ENCODE results near the gene DUSP22.

DUSP22 gene

GRCh38 chr6:311679-312220 is 19.5 kb downstream of the DUSP22 start:
- DNase-seq, result no peak

DNA sequence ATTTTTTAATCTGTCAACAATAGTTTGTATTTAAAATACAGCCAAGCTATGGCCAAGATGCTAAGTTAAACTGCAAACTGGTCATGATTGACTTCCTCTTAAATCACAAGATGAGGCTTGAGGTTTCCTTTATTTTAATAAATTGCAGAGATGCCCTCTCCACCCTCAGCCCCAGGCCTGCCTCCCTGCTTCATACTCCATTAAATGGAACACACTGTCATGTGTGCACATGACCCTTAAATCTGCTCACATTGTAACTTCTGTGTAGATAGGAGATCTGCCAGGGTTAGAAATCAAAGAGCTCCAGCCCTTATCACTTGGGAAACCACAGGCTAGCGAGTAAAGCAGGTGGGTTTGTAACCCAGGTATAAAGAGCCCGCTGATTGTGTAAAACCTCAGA is 20.8 kb downstream of the DUSP22 start:
- DNase-seq, result no peak

- DNase-seq, result no peak
These were observed 21.6 kb downstream of the DUSP22 start for GRCh38 chr6:313917-314316.

DNA sequence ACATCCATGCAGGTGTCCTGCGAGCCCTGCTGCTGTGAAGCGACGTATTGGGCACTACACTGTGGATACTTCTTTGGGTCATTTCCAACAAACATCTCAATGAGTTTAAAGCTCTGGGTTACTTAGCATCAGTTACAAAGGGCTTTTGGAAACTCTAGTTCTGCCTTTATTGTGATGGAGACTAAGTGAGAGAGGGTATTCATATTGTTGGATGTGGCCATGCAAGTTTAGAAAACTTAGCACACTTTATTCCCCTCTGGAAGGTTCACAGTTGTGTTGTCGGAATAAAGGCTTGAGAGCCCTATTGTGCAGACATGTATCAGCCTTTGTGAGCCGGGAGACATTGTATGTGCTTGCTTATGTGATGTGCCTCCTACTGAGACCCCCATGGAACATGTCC is 22.1 kb downstream of the DUSP22 start:
- no peak for DNase-seq

GRCh38 chr6:315226-315625 is 22.9 kb downstream of the DUSP22 start:
- DNase-seq, result no peak

DNA sequence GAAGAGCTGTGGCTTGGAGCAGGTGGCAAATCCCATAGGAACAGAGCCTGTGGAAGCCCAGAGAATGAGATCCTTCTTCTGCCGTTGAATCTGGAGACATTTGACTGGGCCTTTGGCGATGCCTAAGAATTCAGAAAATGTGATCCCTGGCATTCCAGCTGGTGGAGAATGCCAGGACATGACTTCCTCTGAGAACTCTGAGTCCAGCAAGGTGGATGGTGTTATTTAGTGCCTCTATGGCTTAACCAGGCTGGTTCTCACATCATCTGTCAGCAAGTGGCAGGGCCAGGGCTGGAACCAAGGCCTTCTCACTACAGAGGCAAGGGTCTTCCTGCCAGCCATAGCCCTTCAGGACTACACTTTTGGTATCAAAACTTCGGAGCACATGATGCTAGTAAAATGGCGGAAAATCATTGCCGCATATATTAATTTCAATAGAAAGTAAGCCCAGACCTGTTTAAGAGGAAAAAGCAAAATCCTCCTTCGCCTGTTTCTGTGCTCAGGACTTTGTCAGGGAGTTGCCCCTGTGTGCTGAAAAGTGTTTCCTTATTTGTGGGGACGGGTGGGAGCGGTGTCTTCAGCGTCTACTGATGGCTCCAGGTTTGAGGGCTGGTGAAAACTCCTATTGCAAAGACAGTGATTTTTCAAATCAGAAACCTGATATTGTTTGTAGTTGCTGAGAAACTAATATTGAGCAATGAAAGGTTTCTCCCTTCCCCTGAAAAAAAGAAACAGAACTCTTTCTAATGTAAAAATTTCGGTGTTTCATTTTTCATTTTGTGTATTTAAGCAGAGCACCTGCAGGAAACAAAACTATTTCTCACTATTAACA is 23.9 kb downstream of the DUSP22 start:
- DNase-seq, result no peak

DNA sequence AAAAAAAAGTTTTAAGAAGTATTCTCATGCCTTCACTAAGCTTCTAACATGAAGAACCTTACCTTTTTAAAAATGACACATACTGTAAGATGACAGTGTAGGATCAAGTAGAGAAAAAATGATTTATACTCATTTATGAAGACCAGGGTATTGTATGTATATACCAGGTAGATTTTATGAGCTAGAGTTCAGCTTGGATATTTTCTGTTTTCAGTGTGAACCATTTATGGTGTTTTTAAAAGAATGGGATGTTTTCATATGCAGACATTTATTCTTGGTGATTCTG is 24.4 kb downstream of the DUSP22 start:
- DNase-seq, result no peak

DNA sequence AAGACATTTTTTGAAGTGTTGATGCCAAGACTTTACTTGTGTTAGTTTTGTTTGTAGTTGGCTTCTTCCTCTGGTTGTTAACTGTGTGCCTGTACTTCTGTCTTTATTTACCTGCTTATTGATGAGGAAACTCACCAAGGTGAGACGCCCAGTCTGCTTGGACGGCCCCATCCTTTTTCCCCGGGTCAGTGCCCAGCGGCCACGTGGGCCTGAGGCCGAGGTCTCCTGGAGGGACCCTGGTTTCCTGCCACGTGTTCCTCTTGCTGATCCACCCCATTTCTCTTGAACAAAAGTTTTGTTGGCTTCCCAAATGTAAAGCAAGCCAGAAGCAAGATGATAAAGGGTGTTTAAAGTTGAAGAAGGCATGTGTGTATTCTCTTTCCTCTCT is 24.8 kb downstream of the DUSP22 start:
- no peak for DNase-seq

GRCh38 chr6:317448-318144 is 25.3 kb downstream of the DUSP22 start:
- DNase-seq, result no peak

DNA sequence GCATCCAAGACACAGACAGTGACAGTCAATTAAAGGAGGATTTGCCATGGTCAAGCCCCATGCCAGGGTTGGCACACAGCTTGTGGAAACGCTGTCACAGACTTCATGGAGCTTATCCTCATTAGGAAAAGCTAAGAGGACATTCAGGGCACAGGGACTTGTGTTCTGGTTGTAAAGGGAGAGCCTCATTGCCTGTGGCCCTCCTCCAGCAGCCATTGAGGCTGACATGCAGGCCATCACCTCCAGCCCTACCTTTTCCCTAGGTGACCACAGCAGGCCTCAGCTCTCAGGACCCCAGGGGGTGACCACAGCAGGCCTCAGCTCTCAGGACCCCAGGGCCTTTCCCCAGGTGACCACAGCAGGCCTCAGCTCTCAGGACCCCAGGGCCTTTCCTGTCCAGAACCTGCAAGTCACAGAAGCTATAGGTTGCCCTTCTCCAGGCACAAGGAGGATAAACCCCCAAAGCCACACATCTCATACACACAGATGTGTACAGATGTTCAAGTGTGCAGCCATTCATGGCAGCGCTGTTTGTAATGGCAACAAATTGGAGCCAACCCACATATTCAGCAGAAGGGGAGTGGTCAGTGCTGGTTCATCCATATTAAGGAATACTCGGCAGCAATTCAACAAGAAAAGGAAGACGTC is 26.1 kb downstream of the DUSP22 start:
- no peak for DNase-seq

DNA sequence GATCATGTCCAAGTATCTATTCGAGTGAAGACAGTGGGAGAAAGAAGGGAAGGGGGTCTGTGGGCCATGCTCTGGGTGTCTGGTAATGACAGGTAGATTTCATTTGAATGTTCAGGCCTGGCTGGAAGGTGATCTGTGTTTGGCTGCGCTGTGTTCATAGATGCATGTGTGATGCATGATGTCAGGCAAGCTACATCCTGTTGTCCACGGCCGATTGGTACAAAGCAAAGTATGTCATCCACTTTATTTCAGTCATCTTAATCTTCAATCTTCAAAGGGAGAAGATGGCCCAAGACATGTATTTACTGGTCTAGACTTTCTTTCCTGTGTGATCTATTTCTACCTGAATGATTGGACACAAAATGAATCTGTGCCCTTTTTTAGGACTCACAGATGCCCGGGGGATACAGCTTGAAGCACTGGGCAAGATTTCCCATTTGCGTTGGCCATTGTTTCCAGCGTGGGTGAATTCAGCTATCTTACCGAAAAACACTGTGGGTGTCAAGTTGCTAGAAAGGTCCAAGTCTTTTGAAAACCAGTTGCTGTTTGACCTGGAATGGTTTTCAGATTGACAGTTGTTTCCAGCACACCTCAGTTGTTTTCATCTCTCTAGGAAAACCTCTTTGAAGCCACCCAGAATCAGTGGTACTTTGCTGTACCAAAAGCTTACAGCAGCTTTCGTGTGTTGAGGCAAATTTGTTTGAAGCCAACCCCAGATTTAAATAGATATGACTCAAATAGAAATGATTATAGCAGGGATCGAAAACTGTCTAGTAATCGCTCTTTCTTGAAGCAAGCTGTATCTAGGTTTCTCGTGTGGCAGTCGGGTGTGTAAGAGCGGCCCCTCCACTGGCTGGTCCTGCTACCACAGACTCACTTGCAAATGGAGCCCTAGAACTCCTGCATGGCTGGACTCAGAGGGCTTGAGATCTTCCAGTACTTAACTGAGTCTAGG is 27.2 kb downstream of the DUSP22 start:
- no peak for DNase-seq

DNA sequence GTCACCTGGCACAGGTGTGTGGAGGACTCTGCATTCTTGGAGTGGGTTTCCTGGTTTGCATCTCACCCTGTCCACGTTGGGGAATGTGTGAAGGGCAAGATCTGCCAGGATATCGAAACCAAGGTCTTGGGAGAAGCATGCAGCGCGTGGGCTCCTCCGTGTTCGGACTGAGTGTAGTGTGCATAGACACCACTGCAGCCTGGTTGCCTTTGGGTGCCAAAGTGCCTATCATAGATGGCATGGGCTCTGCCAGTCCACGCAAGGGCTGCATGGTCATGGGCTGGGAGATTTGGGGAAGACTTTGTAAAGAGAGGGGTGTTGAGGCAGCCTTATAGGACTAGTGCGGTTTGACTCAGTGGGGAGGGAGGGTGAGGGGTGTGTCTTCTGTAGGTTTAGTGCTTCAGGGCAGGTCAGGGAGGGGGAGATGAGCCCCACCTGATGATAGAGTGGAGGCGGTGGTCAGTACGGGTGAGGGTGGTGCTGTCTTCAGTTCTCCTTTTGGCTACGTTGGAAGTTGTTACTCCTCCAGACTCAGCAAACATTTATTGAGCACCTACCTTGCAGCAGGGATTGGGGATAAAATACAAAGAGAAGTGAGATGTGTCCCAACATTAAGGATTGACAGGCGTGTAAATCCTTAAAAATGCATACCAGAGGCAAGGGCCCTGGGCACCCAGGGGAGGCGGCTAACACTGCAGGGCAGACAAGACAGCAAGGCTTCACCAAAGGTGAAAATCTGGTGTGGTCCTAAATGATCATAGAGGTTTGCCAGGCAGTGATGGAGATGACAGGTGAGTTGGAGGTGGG is 28.3 kb downstream of the DUSP22 start:
- no peak for DNase-seq

GRCh38 chr6:321158-321438 is 28.8 kb downstream of the DUSP22 start:
- no peak for DNase-seq

GRCh38 chr6:321536-322258 is 29.4 kb downstream of the DUSP22 start:
- no peak for DNase-seq

DNA sequence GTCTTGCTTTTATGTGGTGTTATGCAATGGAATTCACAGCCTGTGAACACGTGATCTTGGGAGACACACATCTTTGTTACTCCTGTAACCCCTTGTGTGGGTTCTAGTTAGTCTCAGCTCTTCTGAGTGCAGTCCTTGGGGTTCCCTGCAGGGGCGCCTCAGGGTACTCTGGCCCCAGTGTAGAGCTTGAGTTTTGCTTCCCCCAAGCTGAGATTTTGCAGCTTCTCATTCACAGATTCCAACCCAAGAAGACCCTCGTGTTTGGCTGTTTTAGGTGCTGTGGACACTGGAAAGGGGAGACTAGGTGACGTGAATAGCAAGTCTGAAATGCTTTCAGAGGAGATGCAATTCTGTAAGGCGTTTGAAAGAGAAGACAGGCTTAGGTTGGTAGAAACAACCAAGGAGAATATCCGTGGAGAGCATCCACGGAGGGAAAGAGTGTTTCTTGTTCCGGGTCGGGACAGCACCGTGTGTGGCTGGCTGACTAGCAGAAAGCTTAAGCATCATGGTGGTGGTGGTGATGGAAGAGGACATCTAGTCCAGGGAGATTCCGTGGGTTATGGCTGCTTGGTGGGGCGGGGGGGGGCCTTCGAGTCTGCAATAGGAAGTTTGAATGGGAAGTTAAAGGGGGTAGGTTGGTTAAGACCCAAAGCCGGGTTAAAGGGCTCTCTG is 30.1 kb downstream of the DUSP22 start:
- no peak for DNase-seq

- no peak for DNase-seq
These were observed 30.8 kb downstream of the DUSP22 start for GRCh38 chr6:322940-323729.

- no peak for DNase-seq
These were observed 31.4 kb downstream of the DUSP22 start for GRCh38 chr6:323730-324088.

- DNase-seq, result no peak
These were observed 31.9 kb downstream of the DUSP22 start for GRCh38 chr6:324116-324728.

GRCh38 chr6:324729-325125 is 32.4 kb downstream of the DUSP22 start:
- DNase-seq, result no peak
